ENCODE data around the gene ACBD3. TPM values are rescaled to one million over a fixed set of nuclear protein-coding genes. Genes with fewer than 3 reads are reported as not detected.
A peak's percentile ranks its signal among the peaks of the same experiment; 100 is the strongest.

The ACBD3 gene
- total RNA-seq, 1 experiment from 2014 or later, result 39.4 TPM

DNA sequence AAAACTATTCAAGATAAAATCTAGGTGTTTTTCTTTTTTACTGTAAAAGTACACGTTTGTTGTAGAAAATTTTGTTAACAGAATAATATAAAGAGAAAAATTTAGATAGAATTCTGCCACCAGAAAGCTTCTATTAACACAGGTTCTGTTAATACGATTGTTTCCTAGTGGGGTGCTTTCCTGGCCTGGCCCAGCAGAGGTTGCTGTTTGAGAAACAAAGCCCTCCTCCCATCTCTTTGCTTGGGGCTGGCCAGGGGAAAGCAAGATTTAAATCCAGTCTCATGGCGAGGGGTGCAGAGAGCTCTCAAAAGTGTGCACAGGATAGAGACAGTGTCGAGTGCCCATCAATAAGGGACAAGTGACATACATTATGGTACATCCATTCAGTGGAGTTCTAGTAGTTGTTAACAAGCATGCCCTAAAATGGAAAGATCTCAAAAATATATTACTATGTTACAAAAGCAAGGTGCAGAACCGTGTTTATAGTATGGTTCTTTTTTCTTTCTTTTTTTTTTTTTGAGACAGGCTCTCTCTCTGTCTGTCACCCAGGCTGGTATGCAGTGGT lies 14.6 kb upstream of the ACBD3 start:
- no peak for DNase-seq (ENCODE audit: low spot score)

DNA sequence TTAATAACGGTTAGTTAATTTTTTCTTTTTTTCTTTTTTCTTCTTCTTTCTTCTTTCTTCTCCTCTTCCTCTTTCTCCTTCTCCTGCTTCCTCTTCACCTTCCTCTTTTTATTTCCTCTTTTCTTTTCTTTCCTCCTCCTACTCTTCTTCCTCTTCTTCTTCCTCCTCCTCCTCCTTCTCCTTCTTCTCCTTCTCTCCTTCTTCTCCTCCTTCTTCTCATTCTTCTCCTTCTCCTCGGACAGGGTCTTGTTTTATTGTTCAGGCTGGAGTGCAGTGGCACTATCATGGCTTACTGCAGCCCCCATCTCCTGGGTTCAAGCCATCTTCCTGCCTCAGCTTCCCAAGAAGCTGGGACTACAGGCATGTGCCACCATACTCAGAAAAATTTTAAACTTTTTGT lies 13.4 kb upstream of the ACBD3 start:
- DNase-seq (ENCODE audit: low spot score), result no peak

DNA sequence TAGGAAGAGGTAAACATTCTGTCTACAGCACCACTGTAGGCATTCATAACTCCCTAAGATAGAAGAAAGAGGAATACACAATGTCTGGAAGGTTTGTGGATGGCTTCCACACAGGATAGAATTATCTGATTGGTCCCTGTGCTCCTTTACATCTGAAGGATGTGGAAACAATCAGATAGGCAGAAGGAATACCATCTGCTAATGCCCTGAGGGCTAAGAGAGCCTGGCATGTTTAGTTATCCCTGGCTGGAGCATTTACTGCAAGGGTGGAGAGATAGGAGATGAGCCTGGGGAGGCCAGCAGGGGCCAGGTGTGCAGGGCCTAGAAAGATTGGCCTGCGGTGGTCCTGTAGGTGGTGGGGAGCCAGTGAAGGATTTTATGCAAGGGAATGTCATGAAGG lies 8.6 kb upstream of the ACBD3 start:
- no peak for DNase-seq (ENCODE audit: low spot score)

DNA sequence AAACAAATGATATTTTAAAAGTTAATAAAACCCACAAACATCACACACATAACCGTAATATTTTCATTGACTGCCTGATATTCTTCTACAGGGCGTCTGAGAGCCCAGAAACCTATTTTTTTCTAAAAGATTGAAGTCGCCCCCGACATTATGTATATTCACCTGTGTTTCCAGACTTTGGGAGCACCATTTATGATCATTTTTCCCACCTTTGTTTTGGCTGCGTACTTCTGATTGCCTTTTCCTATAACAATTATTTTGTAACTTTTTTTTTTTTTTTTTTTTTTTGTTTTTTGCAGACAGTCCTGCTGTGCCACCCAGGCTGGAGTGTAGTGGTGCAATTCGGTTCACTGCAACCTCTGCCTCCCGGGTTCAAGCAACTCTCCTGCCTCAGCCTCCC lies 839 bp upstream of the ACBD3 start:
- no peak for DNase-seq (ENCODE audit: low spot score)

DNA sequence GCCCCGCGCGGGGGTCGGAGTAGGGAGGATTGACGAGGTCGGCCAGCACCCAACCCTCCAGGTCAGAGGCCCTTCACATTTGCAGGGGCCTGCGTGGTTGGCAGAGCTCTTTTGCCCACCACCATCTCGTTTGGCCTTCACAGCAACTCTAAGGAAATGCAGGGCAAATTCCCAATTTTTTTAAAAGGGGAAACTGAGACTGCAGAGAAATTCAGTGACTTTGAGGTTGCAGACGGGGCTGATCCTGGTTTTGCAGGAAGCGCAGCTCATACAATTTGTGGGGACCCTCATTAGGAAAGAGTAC lies 430 bp upstream of the ACBD3 start:
- DNase-seq (ENCODE audit: low spot score), result no peak

DNA sequence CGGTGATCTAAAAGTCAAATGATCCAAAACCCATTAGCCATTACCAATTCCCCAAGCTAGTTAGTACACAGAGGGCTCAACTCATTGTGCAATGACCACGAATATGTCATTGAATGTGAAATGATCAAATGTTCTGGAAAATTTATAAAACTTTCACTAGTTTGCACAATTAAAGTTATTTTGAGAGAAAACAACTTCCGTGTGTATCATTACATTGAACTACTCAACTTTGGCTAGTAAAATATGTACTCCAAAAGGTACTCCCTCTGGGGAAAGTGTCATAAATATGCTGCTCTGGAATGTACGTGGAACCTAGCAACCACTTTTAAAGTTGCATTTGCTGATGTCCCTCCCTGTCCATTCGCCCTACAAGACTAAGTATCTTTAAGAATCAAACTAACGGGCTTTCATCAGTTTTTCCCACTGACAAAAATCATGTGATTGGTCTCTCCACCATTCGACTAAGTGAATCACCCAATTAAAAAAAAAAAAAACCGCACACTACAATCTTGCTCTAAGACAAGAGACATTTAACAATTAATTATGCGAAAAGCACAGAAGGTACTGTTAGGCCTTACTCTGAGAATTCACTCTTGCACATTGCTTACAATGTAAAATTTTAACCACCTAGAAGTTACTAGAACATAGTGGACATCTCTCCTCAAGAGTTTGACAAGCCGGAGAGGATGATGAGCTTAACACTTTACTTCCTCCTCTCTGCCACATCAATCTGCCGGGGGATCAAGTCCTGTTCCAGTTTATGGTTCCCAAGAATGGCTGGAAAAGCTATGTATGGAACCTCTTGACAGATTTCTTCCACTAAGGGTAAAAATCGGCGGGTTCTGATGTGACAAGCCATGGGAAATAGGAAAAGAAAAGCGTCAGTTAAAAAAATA lies 1.2 kb downstream of the ACBD3 start:
- no peak for DNase-seq (ENCODE audit: low spot score)

DNA sequence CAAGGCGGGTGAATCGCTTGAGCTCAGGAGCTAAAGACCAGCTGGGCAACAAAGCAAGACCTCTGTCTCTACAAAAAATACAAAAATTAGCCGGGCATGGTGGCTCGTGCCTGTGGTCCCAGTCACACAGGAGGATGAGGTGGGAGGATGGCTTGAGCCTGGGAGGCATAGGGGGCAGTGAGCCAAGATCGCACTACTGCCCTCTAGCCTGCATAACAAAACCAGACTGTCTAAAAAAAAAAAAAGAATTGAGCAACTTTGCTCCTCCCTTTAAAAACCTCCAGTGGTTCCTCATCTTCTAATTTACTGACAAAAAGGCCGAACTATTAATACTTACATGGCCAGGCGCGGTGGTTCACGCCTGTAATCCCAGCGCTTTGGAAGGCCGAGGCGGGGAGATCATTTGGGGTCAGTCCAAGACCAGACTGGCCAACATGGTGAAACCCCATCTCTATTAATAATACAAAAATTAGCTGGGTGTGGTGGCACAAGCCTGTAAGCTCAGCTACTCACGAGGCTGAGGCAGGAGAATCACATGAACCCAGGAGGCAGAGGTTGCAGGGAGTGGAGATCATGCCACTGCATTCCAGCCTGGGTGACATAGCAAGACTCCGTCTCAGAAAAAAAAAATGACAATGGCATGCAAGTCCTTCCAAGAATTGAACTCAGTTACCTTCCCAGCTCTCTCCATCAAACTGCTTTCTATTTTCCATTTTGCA lies 4.4 kb downstream of the ACBD3 start:
- DNase-seq (ENCODE audit: low spot score), result peak; percentile 71

DNA sequence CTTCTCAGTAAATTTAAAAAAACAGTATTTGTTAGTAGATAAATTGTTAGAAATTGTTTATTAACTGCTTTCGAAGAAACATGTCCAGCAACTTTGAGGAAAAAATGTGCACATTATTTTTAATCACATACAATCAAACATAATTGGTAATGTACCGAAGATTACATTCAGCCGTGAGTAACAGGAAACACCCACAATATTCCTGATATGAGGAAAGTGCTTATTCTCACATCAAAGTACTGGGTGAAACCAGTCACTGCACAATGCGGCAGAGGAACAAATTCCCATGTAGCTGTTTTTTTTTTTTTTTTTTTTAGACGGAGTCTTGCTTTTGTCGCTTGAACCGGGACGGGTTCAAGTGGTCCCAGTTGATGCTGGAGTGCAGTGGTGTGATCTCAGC lies 9.7 kb downstream of the ACBD3 start:
- no peak for DNase-seq (ENCODE audit: low spot score)

DNA sequence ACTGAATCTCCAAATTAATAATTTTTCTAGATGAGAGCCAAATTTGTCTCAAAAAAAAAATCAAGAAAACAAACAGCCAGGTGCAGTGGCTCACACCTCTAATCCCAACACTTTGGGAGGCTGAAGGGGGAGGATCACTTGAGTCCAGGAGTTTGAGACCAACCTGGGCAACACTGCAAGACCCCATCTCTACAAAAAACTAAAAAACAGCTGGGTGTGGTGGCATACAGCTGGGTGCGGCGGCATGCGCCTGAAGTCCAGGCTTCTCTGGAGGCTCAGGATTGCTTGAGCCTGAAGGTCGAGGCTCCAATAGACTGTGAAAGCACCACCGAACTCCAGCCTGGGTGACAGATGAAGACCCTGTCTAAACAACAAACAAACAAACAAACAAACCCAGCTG lies 14.0 kb downstream of the ACBD3 start:
- DNase-seq (ENCODE audit: low spot score), result no peak

DNA sequence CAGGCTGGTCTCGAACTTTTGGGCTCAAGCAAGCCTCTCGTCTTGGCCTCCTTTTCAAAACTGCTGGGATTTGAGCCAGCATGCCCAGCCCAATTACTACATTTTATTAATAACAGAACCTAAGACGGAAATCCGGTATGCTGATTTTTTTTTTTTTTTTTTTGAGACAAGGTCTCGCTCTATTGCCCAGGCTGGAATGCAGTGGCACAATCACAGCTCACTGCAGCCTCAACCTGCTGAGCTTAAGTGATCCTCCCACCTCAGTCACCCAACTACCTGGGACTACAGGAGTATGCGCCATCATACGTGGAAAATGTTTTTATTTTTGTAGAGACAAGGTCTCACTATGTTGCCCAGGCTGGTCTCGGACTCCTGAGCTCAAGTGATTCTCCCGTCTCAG lies 20.2 kb downstream of the ACBD3 start:
- DNase-seq (ENCODE audit: low spot score), result no peak

DNA sequence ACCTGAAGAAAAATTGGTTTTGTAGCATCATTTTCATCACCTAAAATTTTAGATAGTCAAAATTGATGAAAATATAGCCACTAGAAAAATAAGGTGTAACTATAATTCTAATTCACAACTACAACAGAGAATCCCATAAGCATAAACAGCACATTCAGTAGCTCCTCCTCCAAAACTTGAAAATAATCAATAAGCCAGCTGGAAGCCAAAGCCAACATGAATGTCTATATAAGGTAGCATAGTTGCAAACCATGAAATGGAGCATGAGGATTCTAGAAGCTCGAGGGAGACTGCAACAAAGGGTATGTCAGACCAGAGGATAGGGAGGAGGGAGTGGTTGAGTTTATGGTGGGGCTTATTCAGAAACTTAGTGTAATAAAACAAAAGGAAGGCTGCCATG lies 22.4 kb downstream of the ACBD3 start:
- DNase-seq (ENCODE audit: low spot score), result no peak

DNA sequence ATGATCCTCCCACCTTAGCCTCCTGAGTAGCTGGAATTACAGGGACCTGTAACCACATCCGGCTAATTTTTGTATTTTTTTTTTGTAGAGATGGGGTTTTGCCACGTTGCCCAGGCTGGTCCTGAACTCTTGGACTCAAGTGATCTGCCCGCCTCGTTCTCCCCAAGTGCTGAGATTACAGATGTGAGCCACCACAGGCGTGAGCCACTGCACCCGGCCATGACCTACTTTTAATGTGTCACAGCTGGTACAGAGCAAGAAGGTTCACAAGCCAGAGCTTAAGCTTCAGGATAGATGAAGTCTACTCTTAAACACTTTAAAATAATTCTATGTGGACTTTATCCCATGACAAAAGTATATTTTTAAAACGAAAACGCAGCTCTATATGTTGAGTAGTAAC lies 23.6 kb downstream of the ACBD3 start:
- DNase-seq (ENCODE audit: low spot score), result no peak

DNA sequence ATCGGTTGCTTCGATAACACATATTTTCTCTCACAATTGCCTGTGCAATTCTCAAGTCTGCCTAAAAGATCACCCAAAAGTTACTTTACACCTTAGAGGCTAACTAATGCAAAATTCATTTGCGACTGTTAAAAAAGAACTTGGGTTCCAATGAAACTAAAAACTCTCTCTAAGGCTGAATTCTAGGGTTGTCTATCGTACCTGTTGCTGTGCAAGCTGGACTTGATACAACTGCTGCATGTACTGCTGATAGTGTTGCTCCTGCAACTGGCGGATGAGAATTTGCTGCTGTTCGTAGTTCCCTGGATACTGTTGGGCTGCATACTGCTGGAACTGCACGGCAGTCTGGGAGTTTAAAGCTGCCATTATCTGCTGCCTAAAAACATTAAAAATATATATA lies 27.6 kb downstream of the ACBD3 start:
- no peak for DNase-seq (ENCODE audit: low spot score)

DNA sequence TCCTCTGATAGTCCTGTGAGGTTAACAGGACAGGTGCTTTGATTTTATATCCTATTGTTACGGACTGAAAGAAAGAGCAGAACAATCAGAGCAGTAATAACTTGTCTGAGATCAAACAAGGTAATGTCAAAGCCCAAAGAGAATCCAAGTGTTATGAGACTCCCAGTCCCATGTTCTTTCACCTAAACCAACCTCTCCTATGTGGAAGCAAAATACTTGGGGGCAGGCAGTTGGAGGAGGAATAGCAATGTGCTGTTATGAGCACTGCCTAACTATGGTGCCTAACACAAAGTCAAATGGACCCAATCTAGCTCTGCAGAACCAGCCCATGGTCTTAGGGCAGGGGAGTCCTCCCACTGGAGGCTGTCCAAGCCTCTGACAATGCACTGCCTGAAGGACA lies 28.1 kb downstream of the ACBD3 start:
- no peak for DNase-seq (ENCODE audit: low spot score)

DNA sequence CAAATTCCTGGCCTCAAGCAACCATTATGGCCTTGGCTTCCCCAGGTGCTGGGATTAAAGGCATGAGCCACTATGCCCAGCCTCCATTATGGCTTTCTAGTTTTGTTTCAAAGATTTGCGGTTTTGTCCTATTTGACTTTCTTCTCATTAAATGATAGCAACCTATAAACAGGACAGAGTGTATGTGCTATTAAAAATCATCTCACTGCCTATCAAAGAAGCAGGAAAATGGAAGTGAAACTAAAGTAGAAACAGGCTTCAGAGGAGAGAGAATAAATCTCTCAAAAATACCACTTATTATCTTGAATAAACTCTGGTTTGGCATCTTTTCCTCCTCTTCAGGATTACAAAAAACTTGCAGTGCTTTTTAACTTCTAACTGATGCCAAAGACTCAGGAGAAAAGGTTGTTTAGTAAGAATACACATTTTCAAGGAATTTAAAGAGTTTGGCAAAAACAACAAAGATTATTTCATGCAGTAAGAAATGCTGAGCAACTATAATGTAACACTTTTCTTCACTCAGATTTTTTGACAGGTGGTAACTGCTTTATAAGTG lies 28.7 kb downstream of the ACBD3 start:
- DNase-seq (ENCODE audit: low spot score), result no peak

DNA sequence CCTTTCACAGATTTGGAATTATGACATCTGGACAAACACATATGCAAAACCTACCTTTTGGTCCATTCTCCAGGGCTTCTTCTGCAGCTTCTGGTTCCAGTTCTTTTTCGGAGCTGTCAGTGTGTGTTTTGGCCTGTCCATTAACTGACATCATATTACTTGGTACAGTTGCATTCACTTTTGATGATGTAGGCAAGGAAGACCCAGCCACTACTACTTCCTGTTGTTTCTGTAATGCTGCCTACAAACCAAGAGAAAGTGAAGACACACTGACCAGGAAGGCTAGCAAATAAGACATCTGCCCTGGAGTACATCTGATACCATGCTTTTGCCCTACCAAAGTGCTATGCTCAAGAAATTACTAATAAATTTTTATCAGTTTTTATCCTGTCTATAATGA lies 31.9 kb downstream of the ACBD3 start:
- no peak for DNase-seq (ENCODE audit: low spot score)

DNA sequence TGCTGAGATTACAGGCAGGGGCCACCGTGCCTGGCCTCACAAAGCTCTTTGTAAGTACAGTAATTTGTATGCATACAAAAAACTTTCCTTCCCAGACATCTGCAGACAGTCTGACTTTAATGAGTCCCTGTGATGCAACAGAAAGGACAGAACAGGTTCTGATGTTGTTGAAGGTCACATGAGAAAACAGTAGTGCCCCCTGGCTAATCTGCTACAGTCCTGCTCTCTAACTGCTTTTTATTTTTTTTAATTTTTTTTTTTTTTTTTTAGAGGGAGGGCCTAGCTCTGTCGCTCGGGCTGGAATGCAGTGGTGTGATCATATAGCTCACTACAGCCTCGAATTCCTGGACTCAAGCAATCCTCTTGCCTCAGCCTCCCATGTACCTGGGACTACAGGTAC lies 36.7 kb downstream of the ACBD3 start:
- DNase-seq (ENCODE audit: low spot score), result peak; percentile 15

DNA sequence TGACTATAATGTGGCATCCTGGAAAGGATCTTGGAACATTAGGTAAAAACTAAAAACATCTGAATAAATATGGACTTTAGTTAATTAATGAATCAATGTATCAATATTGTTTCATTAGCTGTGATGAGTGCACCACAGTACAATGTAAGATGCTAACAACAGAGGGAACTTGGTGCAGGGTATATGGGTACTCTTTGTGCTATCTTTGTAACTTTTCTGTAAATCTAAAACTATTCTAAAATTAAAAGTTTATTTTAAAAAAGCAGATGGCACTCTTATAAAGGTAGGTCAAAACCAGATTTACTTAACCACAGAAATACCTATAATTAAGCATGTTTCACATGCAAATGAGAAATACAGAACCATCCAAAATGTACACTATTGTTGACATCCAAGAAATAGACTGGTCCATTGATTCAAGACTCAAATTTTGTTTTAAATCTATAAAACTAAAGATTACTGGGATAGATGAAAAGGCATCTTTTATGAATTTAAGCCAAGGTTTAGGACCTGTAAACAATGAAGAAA lies 38.4 kb downstream of the ACBD3 start:
- no peak for DNase-seq (ENCODE audit: low spot score)

DNA sequence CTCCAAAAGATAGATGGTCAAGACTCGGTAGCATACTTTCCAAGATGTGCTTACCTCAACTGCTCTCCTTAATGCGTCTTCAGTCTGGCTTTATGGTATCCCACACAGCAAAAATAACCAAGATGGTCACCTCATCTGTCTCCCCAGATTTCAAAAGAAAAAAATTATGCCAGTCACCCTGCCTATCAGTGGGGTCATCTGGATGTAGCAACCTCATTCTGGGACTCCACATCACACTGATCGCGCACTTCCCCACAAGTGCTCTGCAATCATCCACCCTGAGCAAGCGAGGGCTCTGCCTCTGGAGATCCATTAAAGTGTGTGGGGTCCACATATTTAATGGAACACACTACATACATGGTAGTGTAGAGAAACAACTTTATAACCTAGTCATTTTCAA lies 42.5 kb downstream of the ACBD3 start:
- DNase-seq (ENCODE audit: low spot score), result no peak

DNA sequence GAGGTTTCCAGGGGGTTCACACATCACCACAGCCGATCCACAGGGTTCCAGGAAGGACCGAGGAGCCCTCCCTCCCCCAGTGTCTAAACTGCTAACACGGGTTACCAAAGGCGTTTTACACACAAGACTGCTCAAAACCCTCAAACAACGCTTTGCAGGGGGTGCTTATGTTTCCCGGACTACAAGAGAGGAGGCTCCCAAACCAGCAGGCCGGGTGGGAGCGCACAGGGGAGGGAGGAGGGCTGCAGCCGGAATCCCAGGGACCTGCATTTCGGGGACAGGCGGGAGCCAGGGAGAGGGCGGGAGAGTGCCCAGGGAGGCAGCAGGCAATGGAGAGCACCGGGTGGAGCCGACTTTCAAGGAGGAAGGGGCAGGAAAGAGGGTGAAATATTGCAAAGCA lies 50.8 kb downstream of the ACBD3 start:
- DNase-seq (ENCODE audit: low spot score), result no peak

DNA sequence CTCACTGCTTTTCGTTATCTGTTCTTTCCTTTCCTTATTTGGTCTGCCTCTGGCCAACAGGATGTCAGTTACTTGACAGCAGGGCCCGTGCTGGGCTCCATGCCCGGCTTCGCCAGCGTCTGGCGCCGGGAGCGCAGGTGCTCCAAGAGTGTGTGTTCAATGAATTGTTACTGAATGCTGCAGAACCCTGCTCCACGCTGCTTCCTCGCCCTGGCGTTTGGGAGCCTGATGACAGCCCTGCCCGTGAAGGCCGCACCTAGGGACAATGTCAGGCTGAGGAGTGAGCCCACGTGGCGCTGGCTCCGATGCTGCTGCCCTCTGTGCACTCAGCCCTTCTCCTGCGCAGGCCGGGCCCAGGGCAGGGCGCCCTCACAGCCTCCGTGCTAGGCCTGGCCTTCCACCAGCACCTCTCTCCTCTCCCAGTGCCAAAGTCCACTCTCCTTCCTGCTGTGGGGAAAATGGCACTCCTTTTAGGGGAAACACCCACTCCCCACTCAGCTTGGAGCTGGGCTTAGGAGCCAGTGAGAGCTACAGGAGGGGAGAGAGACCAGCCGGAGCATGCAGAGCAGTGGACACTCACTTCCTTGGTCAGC lies 51.4 kb downstream of the ACBD3 start:
- DNase-seq (ENCODE audit: low spot score), result no peak
